HG02943 (cell line): ENCODE results near the gene COX7A2.
A peak's percentile ranks its signal among the peaks of the same experiment; 100 is the strongest.

ENCODE experiments used
- ATAC-seq: cut with Tn5 transposase; IDR thresholded peaks from one replicate; pipeline ENCODE4 v1.9.1; 2021; ENCODE audit warnings: mild to moderate bottlenecking, low read depth, moderate library complexity; ENCODE audit not compliant: unreplicated experiment

Gene COX7A2

GRCh38 chr6:75222261-75222660 lies 21.3 kb downstream of the COX7A2 start:
- ATAC-seq: no peak

GRCh38 chr6:75221116-75221515 lies 22.5 kb downstream of the COX7A2 start:
- ATAC-seq: no peak

GRCh38 chr6:75220357-75220756 lies 23.2 kb downstream of the COX7A2 start:
- no peak for ATAC-seq

GRCh38 chr6:75219263-75219662 lies 24.3 kb downstream of the COX7A2 start:
- ATAC-seq: no peak

- no peak for ATAC-seq
Observed at GRCh38 chr6:75217193-75217592, 26.4 kb downstream of the COX7A2 start.

- ATAC-seq: no peak
Observed at GRCh38 chr6:75215291-75215690, 28.3 kb downstream of the COX7A2 start.

GRCh38 chr6:75213732-75214131 lies 29.9 kb downstream of the COX7A2 start:
- ATAC-seq: no peak

- no peak for ATAC-seq
Observed at GRCh38 chr6:75213112-75213511, 30.5 kb downstream of the COX7A2 start.

GRCh38 chr6:75211920-75212590 lies 31.5 kb downstream of the COX7A2 start:
- no peak for ATAC-seq

- no peak for ATAC-seq
Observed at GRCh38 chr6:75210885-75211739, 32.5 kb downstream of the COX7A2 start.

- no peak for ATAC-seq
Observed at GRCh38 chr6:75209184-75209723, 34.3 kb downstream of the COX7A2 start.

- peak; percentile 69 for ATAC-seq
Observed at GRCh38 chr6:75208298-75209183, 35.1 kb downstream of the COX7A2 start.

GRCh38 chr6:75206576-75207342 lies 36.8 kb downstream of the COX7A2 start:
- ATAC-seq: no peak

- no peak for ATAC-seq
Observed at GRCh38 chr6:75205776-75206575, 37.6 kb downstream of the COX7A2 start, which contains the start of gene COL12A1. Gene COL12A1 (minus strand): TSS chr6:75206053. CDS start chr6:75202792, 3,261 bp downstream.

- ATAC-seq: no peak
Observed at GRCh38 chr6:75204959-75205775, 38.4 kb downstream of the COX7A2 start.

- no peak for ATAC-seq
Observed at GRCh38 chr6:75204217-75204958, 39.2 kb downstream of the COX7A2 start.

GRCh38 chr6:75203721-75204120 lies 39.9 kb downstream of the COX7A2 start:
- ATAC-seq: no peak
